HUDEP-2 (cell line): ENCODE data around the gene VAT1L.

ENCODE experiments used
- DNase-seq, 76 experiments: peaks; one replicate each; lab custom pipeline; 2025; ENCODE audit not compliant: unreplicated experiment in 76 of 76; lab: John Stamatoyannopoulos, UW

Gene VAT1L

DNA sequence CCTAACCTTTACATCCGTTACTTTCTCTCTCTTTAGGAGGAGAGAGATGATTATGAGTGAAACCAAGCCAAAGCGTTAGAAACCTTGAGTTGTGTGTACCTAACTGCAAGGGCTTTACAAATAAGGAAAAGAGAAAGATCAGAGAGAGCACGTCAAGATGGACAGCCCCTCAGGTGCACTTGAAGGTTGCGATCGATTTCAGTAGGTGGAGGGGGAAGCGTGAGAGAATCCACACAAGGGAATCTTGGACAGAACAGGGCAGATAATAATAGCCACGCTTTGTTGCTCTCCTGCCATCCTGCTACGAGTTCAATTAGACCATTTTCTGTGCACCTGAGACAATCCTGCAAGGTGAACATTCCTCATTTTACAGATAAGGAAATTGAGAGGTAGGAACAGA is 78.4 kb downstream of the VAT1L start:
- no peak for DNase-seq

DNA sequence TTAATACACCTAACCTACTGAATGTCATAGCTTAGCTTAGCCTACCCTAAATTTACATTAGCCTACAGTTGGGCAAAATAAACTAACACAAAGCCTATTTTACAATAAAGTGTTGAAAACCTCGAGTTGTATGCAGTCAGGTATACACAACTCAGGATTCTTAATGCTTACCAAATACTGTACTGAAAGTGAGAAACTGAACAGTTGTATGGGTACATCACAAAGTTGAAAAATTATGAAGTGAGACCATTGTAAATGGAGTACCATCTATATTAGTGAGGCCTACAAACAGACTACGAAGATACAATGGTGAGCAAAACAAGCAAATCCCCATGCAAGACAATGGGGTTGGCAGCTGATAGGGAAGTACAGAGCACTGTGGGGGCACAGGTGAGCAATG is 79.7 kb downstream of the VAT1L start:
- DNase-seq, result no peak

DNA sequence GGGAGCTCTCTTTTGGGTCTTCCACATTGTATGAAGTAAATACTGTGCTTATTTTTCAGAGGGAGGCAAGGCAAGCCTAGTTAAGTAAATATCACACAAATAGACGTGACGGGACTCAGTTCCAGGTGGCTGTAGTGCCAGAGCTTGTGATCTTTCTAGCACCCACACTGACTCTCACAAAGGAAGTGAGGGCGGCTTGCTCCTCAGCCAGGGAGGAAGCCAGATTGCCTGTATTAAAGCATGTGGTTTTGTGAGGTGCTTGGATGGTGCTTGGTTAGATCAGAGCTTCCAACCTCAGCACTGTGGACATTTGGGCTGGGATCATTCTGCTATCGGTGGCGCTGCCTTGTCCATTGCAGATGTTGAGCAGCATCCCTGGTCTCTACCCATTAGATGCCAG is 80.1 kb downstream of the VAT1L start:
- DNase-seq, result no peak

DNA sequence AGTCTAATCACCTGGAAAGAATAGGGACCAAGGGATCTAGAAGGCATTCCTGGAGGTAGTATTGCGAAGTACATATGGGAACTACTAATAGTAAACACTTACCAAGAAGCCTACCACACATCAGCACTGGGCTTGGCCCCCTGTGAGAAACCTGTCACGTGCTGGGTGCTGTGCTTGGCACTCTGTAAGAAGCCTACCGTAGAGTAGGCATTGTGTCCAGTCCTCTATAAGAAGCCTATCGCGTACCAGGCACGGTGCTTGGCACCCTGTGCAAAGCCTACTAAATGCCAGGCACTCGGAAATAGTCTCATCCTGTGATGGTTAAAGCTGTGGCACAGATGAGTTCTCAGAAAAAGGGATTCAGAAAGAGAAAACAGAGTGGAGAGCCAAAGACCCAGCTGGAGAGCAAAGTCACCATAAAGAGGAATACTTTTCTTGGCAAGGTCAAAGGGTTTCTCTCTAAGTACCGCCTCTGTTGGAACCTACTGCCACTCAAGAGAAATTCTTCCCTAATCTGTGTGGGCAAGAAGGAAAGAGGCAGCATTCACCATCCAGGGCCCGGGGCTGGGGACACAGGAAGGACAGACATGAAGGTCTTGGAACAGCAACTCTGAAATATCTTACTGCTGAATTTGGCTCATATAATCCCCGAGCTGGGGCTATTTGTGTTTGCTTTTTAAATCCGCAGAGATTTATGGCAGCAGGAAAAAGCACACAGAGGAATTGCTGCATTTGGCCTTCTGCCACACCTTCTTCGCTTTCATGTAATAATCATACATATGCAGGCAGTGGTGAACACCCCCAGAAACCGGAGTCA is 81.8 kb downstream of the VAT1L start:
- no peak for DNase-seq

DNA sequence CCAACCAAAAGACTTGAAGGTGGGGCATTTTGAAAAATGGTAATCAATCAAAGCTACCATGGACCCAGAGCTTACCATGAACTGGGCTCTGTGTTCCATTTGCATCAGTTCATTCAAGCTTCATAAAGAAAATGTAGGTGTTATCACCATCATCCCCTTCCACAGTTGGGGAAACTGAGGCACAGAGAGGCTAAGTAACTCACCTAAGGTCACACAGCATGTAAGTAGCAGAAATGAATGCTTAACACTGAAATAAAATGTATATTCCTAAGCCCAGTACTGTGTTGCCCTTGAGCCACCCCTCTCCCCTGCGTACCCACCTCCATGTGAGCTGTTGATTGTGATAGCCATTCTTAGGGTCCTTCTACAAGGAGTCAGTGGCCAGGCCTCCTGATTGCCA is 83.6 kb downstream of the VAT1L start:
- DNase-seq, result no peak

DNA sequence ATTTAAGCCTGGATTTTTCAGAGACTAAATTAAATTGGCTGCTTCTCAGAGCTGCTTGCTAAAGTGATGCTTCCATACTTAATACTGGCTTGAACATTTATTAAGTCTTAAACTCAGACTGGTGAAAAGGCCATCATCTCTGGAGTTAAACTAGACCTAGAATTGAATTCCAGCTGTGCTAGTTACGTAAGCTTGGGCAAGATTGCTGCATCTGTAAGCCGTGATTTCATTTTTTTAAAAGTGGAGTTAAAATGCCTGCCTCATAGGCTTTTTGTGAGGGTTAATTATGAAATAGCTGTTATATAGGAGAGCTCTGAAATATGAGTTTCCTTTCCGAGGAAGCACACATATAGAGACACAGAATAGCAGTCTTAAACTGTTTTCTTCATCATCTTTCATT is 84.7 kb downstream of the VAT1L start:
- no peak for DNase-seq

DNA sequence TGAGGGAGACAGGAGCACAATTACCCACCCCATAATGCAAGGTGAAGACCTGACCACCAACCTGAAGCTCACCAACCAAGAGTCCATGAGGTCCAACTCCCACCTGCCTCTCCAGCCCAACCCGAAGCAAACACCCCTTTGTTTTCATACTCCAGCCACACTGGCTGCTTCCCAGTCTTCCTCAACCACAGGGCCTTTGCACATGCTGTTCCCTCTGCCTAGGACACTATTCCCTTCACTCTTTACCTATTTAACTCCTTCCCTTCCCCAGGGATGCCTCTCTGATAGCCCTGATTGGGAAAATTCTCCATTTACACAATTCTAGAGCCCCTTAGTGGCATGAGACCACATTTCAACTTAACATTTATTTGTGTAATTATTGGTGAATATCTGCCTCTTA is 86.0 kb downstream of the VAT1L start:
- DNase-seq, result no peak

DNA sequence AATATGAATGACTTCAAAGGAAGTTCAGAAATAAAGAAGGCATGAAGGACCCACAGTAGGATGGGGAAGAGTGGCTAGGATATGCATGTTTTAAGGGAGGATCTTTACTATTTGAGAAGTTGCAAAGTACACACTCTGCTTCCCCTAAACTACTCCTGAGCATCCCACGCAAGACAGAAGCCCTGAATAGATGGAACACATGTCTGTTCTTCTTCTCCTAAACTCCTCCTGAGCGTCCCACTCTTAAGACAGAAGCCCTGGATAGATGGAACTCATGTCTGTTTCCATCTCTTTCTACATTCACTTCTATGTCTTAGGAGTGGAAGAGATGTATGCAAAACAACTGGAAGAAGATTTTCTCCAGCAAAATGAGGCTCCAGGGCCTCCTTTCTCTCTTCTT is 88.4 kb downstream of the VAT1L start:
- no peak for DNase-seq

DNA sequence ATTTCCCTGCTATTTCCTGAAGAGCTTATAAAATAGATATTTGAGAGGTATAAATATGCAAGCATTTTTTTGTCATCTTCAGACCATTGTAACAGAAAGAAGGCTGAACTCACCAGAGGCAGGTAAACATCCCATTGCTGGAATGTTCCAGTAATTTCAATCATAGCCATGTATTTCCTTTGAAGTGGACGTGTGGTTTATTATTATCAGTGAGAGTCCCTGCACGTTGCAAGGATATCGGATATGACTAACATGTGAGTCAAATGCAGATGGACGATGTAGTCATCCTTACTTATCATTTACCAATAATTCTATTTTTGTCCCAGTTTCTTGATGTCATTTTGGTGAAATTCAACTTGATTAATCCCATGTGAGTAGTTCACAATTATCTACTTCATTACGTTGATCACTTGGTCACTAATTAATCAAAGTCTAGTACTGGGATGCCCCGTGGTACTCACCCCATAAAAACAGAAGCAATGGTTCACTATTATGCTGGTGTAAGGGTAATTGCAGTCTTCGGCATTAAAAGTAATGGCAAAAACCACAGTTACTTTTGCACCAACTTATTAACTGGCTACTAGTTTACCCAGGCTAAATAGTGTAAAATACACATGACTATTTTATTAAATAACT is 89.5 kb downstream of the VAT1L start:
- no peak for DNase-seq

DNA sequence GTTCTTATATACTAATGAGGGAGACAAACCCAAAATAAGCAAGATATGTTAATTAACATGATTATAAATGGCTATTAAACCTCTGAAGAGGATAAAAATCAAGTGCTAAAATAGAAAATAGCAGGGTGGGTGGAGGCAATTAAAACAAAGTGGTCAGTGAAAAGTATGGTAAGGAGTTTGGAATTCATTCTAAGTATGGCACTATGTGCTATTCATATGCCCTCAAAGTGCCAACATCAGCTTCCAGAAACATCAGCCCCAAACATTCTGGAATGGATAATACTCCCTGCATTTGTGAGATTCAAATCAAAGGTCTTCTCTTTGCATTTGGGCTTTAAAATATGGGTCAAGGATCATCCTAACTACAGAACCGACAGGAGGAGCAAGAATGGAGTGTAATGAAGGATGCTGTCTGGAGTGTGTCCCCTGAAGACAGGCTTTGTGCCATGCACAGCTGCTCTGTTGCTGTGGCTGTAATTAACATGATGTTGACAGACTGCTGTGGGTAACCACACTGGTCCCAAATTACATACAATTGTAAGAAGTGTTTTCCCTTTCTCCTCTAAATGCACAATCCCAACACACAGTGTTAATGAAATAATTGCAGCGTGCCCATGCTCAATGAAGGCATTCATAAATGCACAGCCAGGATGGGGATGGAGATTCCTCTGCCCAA is 93.1 kb downstream of the VAT1L start:
- no peak for DNase-seq

DNA sequence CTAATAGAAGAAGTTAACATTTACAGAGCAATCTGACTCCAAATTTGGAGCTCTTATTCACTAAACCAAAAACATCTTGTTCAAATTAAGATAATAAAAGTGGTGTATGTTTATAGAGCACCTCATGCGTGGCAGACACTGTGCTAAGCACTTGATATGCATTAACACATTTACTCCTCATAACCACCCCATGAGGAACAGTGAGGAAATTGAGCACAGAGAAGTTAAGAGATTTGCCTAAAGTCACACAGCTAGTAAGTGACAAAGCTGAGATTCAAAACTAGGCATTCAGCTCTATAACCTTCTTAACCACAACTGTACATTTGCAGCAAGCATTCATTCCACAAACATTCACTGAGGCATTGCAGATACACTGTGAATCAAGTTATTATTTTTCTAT is 94.0 kb downstream of the VAT1L start:
- no peak for DNase-seq

DNA sequence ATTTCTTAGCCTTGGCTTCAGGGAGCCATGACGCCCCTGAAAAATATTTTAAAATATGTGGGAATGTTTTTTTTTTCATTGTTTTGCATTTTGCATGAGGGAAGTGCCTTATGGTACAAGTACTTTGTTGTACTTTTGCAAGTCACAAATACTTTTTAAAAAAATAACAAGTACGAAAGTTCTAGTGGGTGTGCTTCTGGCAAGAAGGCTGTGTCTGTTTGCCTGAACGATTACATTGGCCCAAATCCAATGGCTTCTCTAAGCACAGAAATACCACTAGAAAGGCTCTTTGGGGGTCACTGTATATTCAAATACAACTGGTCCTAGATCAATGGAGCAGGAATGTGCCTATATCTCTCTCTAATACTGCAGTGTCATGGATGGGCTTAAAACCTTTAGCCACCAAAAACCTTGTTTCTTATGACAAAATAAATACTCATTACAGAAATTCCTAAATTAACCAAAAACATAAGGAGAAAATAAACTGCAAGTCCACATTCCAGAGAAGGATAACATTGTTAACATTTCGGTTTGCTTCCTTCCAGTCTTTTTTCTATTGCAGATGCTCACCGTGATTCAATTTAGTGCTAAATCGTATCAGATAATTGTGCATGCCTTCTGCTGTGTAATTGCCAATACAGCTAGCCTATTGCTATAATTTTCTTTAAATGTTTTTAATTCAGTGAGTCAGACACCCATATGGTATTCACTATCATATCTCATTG is 97.4 kb downstream of the VAT1L start:
- DNase-seq, result no peak

DNA sequence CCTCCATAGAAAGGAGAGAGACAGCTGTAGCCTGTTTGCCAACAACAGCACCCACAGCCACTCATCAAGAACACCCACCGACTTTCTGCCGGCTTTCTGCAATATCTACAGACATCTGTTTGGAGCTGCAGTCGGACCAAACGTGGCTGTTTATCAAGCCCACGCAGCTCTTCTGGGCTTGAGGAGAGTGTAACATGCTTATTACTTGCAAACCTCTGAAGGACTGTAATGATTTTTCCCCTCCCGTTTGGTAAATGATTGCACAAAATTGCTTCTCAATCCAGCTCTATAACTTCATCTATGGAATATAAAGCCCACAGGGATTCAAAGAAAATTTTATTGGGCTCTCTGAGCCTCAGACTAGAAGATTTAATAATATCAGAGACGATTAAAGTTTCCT is 100.5 kb downstream of the VAT1L start:
- DNase-seq, result no peak

DNA sequence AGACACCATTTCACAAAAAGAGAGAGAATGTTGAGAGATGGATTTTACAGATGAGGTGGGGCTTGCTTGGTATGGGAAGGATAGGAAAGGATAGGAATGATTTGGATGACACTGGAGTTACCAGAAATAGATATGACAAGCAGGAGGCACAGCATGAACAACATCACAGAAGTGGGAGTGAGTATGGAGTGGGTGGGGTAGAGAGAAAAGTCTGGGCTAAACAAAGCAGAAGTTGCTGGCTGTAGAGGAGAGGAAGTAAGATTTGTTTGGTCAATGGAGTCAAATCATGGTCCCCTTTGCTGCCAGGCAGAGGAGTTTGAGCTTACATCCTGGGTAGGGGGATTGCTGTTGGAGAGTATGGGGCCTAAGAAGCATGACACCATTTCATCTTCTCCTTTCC is 101.7 kb downstream of the VAT1L start:
- no peak for DNase-seq

DNA sequence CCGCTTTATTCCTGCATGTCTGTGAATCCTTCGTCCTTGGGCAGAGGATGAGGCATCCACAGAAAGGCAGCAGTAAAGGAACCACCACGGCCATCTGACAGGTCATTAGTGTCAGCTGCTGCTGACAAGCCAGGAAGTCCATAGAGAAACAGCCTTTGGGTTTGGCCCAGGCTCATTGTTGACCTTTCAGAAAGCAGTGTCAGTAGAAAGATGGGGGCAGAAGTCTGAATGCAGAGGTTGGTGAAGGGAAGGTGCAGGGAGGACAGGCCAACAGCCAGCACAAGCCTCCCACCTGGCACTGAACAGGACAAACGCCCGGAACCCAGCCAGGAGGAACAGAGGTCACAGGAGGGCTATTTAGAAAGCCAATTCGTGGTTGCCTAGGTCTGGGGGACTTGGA is 105.8 kb downstream of the VAT1L start:
- no peak for DNase-seq

DNA sequence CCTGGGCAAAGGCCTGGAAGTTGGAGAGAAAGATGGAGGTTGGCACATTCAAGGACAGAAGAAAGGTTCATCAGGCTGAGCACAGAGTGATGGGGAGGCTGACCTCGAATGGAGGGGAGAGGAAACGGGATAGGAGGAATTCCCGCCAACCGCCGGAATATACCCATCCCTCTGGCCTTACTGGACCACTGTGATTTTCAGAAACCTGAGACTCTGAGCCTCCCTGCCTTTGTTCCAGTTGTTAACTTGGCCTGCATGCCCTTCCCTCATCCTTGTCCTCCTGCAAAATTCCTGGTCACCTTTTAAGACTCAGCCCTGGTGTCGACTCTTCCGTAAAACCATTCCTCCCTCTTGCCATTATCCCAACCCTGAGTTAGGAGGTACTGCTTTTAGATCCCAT is 107.6 kb downstream of the VAT1L start:
- no peak for DNase-seq

DNA sequence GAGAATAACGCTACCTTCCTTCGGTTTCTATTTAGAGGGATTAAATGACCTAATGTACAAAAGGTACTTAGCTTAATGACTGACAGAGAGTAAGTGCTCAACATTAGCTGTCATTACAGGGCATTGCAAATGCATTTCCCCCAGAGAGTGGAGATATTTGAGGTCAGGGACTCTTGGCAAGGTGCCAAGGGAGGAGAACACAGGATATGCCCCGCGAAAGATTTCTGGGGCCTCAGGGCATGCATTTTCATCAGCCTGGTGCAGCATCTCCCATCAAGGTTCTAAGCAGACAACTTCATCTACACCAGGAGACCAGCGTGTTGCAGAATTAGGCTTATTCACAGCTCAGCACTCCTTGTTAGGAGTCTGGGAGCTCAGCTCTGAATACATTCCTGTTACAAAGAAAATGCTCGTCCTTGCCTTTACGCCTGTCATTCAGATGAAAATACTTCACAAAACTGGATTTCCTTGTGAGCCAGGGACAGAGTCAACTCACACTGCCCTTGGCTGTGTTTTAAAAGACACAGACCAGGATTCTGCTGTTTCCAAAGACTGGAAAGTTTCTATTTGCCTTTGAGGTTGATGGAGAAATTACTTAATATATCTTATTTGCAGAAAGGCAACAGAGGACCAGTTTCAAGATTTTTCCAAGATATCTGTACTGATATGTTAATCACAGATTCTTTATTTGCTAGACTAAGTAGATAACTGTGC is 108.2 kb downstream of the VAT1L start:
- no peak for DNase-seq

DNA sequence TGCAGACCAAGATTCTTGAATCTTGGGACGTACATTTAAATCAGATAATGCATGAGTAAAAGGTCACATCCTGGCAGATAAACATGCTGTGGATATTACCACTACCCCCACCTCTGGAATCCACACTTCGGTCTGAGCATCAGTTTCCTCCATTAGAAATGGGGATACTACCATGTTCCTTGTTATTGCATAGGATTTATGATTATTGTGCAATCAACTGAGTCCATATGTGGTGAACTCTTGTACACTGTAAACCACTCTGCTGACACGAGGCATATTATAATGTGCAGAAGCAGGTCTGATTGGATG is 108.7 kb downstream of the VAT1L start:
- no peak for DNase-seq

DNA sequence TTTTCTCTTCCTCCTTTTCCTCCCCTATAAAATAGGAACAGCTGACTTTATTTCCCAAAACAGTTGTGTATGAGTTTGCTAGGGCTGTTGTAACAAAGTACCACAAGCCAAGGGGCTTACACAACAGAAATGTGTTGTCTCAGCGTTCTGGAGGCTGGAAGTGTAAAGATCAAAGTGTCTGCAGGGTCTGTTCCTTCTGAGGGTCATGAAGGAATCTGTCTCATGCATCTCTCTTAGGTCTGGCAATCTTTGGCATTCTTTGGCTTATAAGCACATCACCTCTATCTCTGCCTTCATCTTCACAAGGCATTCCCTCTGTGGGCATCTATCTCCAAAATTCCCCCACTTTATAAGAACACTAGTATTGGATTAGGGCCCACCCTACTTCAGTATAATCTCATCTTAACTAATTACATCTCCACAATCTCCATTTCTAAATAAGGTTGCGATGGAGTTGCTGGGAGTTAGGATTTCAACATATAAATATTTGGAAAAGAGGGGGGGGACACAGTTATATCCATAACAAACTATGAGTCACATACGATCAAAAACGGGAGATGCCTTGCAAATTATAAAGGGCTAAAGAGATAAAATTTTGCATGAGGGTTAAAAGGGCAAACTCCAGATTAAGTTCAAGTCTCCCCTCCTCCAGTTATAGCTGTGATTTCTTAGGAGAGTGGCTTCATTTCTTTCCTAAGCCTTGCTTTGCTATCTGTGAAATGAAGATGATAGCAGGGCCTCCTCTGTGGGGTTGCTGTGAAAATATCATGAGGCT is 109.7 kb downstream of the VAT1L start:
- DNase-seq, result no peak

DNA sequence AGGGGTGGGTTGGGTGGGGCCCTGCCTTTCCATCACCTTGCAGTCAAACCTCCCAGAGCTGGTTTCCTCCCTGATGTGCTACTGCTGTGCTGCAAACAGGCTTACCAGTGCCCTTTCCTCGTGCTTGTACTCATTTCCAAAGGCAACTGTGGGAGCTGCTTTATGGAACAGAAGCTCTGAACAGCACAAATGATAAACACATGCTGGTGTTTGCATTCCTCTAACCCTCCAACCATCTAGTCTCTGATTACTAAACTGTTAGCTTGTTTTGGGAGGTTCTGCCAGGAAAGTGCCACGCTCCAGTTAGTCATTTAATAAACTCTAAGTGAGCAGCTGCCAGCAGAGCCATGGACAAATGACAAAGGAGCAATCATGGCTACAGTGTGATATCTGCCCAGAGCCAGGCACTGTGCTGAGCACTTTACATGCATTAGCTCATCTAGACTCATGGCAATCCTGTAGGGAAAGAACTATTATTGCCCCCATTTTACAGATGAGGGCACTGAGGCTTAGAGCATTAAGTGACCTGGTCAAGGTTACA is 110.4 kb downstream of the VAT1L start:
- DNase-seq, result no peak
